Vagina (tissue), 2 donors: ENCODE results near the gene HSD17B2.

Source experiments
- POLR2AphosphoS5 ChIP-seq, 2 donors: sonication (generic); formaldehyde crosslinking; IDR thresholded peaks; one replicate each; pipeline ENCODE4 v1.9.0; 2017; ENCODE audit warnings: antibody characterized with exemption in 2 of 2, mild to moderate bottlenecking in 2 of 2, low read depth in 1 of 2; ENCODE audit not compliant: insufficient read depth in 1 of 2
- TF ChIP-seq, protein P1 (sequence below), 3 experiments: fragments of 450-650 bp in 2 of 3; fragments of 200-600 bp in 1 of 3; sonication (generic) in 1 of 3; IDR thresholded peaks; one replicate each; pipeline ENCODE4 v1.5.1; 2017 to 2019; ENCODE audit warnings: antibody characterized with exemption in 3 of 3, mild to moderate bottlenecking in 2 of 3, moderate library complexity in 2 of 3

DNA sequence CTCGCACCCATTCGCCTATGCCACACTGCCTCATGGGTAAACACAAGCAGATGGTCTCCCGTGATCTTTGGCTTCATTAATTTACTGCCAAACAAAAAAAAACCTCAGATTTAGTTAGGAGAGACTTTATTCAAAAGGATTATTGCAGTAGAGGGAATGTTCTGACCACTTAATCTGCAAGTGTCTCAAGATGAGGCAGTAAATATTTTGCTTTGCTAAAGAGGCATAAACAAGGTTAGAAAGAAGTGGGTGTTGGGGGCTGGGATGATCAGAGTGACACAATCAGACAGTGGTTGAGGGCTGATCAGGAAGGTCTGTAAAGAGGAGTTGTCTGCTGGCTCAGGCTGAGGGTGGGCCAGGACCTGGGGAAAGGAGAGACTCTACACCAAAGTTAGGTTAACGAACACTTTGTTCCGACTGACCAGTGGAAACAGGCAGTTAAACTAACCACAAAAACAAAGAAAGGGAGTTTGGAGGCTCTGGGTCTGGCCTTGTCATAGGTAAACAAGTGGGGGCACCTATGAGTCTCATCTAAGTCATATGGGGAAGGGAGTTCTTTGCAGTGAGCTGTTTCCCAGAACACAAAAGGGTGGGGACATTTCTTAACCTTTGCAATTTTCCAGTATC is 28.5 kb downstream of the HSD17B2 start:
- TF ChIP-seq, protein P1, sequence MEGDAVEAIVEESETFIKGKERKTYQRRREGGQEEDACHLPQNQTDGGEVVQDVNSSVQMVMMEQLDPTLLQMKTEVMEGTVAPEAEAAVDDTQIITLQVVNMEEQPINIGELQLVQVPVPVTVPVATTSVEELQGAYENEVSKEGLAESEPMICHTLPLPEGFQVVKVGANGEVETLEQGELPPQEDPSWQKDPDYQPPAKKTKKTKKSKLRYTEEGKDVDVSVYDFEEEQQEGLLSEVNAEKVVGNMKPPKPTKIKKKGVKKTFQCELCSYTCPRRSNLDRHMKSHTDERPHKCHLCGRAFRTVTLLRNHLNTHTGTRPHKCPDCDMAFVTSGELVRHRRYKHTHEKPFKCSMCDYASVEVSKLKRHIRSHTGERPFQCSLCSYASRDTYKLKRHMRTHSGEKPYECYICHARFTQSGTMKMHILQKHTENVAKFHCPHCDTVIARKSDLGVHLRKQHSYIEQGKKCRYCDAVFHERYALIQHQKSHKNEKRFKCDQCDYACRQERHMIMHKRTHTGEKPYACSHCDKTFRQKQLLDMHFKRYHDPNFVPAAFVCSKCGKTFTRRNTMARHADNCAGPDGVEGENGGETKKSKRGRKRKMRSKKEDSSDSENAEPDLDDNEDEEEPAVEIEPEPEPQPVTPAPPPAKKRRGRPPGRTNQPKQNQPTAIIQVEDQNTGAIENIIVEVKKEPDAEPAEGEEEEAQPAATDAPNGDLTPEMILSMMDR (IDR thresholded peaks at IDR 0.05): no peak
- no peak for TF ChIP-seq POLR2AphosphoS5 (IDR thresholded peaks at IDR 0.05; ENCODE audit: insufficient read depth in 1 of 2, low read depth in 1 of 2)
